WTC11 (cell line): Measurements from ENCODE around the gene GEMIN5. TPM values are rescaled to one million over a fixed set of nuclear protein-coding genes. Genes with fewer than 3 reads are reported as not detected.
"Not testable (repeated sequence)": the region's sequence is repeated elsewhere in the genome, so short reads cannot be mapped to it uniquely, and the experiment has no call there.

Source experiments
- ATAC-seq: fragments of 200-7000 bp; cut with Tn5 transposase; 2 replicates; pipeline ENCODE4 v1.10.0; 2021; ENCODE audit warnings: mild to moderate bottlenecking, moderate library complexity
- CTCF ChIA-PET: fragments of 300-600 bp; sonication (Branson Sonifier 250); formaldehyde crosslinking; loops from one replicate; lab custom pipeline; 2021; ENCODE audit warnings: antibody characterized with exemption; lab: Charles Lee
- POLR2A ChIA-PET: fragments of 350-600 bp; sonication (Branson Sonifier 250); formaldehyde crosslinking; loops from one replicate; lab custom pipeline; 2021; ENCODE audit warnings: antibody characterized with exemption; lab: Charles Lee
- DNase-seq: peaks from one replicate; pipeline ENCODE4 v3.0.0; 2021; ENCODE audit warnings: low spot score
- H3K27ac Mint-ChIP-seq: 2 replicates; pipeline ENCODE4 v1.8.0; 2021; ENCODE audit warnings: mixed read lengths
- H3K27me3 Mint-ChIP-seq: 2 replicates; pipeline ENCODE4 v1.8.0; 2021; ENCODE audit warnings: low read depth, mild to moderate bottlenecking, moderate library complexity, mixed read lengths
- H3K36me3 Mint-ChIP-seq: 2 replicates; pipeline ENCODE4 v1.8.0; 2021; ENCODE audit warnings: mixed read lengths
- H3K4me1 Mint-ChIP-seq: 2 replicates; pipeline ENCODE4 v1.8.0; 2022; ENCODE audit warnings: mixed read lengths
- H3K4me3 Mint-ChIP-seq: 2 replicates; pipeline ENCODE4 v1.8.0; 2021; ENCODE audit warnings: mild to moderate bottlenecking, moderate library complexity, mixed read lengths
- H3K9me3 Mint-ChIP-seq: 2 replicates; pipeline ENCODE4 v1.8.0; 2021; ENCODE audit warnings: mixed read lengths
- AFF4 ChIP-seq: sonication (generic); formaldehyde crosslinking; IDR thresholded peaks from 2 replicates; pipeline ENCODE4 v1.8.1; 2023; ENCODE audit warnings: mild to moderate bottlenecking, missing genetic modification reagents, borderline replicate concordance
- FOXK1 ChIP-seq: sonication (generic); formaldehyde crosslinking; IDR thresholded peaks from 2 replicates; pipeline ENCODE4 v1.8.0; 2022; ENCODE audit warnings: mild to moderate bottlenecking, moderate library complexity, missing genetic modification reagents
- FOXP1 ChIP-seq: sonication (generic); formaldehyde crosslinking; IDR thresholded peaks from 2 replicates; pipeline ENCODE4 v1.8.0; 2022; ENCODE audit warnings: missing genetic modification reagents, mild to moderate bottlenecking, moderate library complexity, borderline replicate concordance
- GABPB1 ChIP-seq: sonication (generic); formaldehyde crosslinking; IDR thresholded peaks from 2 replicates; pipeline ENCODE4 v1.8.1; 2023; ENCODE audit warnings: mild to moderate bottlenecking, missing genetic modification reagents
- MAX ChIP-seq: sonication (generic); formaldehyde crosslinking; IDR thresholded peaks from 2 replicates; pipeline ENCODE4 v1.8.0; 2022; ENCODE audit warnings: mild to moderate bottlenecking, missing genetic modification reagents
- MLX ChIP-seq: sonication (generic); formaldehyde crosslinking; IDR thresholded peaks from 2 replicates; pipeline ENCODE4 v1.8.1; 2023; ENCODE audit warnings: mild to moderate bottlenecking, missing genetic modification reagents, moderate library complexity
- NFE2L1 ChIP-seq: sonication (generic); formaldehyde crosslinking; IDR thresholded peaks from 2 replicates; pipeline ENCODE4 v1.8.1; 2023; ENCODE audit warnings: missing genetic modification reagents
- SMAD4 ChIP-seq: sonication (generic); formaldehyde crosslinking; IDR thresholded peaks from 2 replicates; pipeline ENCODE4 v1.8.0; 2022; ENCODE audit warnings: mild to moderate bottlenecking, missing genetic modification reagents
- SP1 ChIP-seq: sonication (generic); formaldehyde crosslinking; conservative IDR thresholded peaks from 2 replicates; pipeline ENCODE4 v1.8.1; 2022; ENCODE audit warnings: missing genetic modification reagents
- TEAD1 ChIP-seq: sonication (generic); formaldehyde crosslinking; IDR thresholded peaks from 2 replicates; pipeline ENCODE4 v1.8.0; 2022; ENCODE audit warnings: mild to moderate bottlenecking, missing genetic modification reagents
- USF1 ChIP-seq: sonication (generic); formaldehyde crosslinking; IDR thresholded peaks from 2 replicates; pipeline ENCODE4 v1.8.0; 2022; ENCODE audit warnings: mild to moderate bottlenecking, missing genetic modification reagents
- USF2 ChIP-seq: sonication (generic); formaldehyde crosslinking; IDR thresholded peaks from 2 replicates; pipeline ENCODE4 v1.8.1; 2023; ENCODE audit warnings: mild to moderate bottlenecking, missing genetic modification reagents, moderate library complexity
- ZNF232 ChIP-seq: sonication (generic); formaldehyde crosslinking; IDR thresholded peaks from 2 replicates; pipeline ENCODE4 v1.8.0; 2022; ENCODE audit warnings: mild to moderate bottlenecking, missing genetic modification reagents
- total RNA-seq: library from RNA; stranded (reverse); gene quantifications from 3 replicates; pipeline ENCODE4 v1.2.3, GENCODE V29; 2021

Gene GEMIN5
- total RNA-seq, 1 experiment from 2014 or later: 34.8 TPM

- TF ChIP-seq MLX: no peak
These were observed 5.5 kb upstream of the GEMIN5 start (continued) for GRCh38 chr5:154943527-154943926.

GRCh38 chr5:154940772-154941620 is 3.0 kb upstream of the GEMIN5 start, which contains the start of gene MRPL22:
MRPL22 (plus strand) TSS chr5:154941073; CDS start chr5:154941111, 38 bp downstream.
- H3K36me3 Mint-ChIP-seq: no peaks in the 10 kb centered on the region
- peak; percentile 92 for DNase-seq
- H3K27me3 Mint-ChIP-seq: peaks cover 2% of the 10 kb centered on the region; the same call in 1 of the 2 replicates
- peak within 1 kb of the TSS; percentile 97 for H3K4me3 Mint-ChIP-seq
- peak within 1 kb of the TSS; percentile 83 for H3K27ac Mint-ChIP-seq
- ChIA-PET POLR2A (no interaction called here), CTCF (no interaction called here)
- TF ChIP-seq USF2: no peak
- peak; percentile 49 for TF ChIP-seq SP1 (CRISPR knock-in tag)
- TF ChIP-seq MAX (CRISPR knock-in tag): peak; percentile 58; the same call in 1 of the 2 replicates
- TF ChIP-seq FOXK1 (CRISPR knock-in tag): peak; percentile 57
- peak; percentile 64; the same call in 1 of the 2 replicates for TF ChIP-seq FOXP1 (CRISPR knock-in tag)
- TF ChIP-seq ZNF232 (CRISPR knock-in tag): no peak
- peak; percentile 42; the same call in 1 of the 2 replicates for TF ChIP-seq NFE2L1 (CRISPR knock-in tag)
- 0 out of 2 replicates have a peak, but pooled peaks have one; percentile 42 for TF ChIP-seq GABPB1 (CRISPR knock-in tag)
- TF ChIP-seq TEAD1 (CRISPR knock-in tag): 0 out of 2 replicates have a peak, but pooled peaks have one; percentile 41
- peaks cover 16% of the 10 kb centered on the region for H3K4me1 Mint-ChIP-seq
- no peaks in the 10 kb centered on the region for H3K9me3 Mint-ChIP-seq
- peak; percentile 30 for ATAC-seq

- peak overlapping the region; percentile 97 for H3K4me3 Mint-ChIP-seq
- ChIA-PET CTCF (no interaction called here), POLR2A (no interaction called here)
- H3K27ac Mint-ChIP-seq: no peak overlapping the region
- ATAC-seq: no peak
- no peak for TF ChIP-seq SMAD4
- no peak for TF ChIP-seq USF1 (CRISPR knock-in tag)
- no peak for TF ChIP-seq AFF4 (CRISPR knock-in tag)
- DNase-seq: no peak
- peaks cover 2% of the 10 kb centered on the region; the same call in 1 of the 2 replicates for H3K27me3 Mint-ChIP-seq
- H3K36me3 Mint-ChIP-seq: peaks cover 2% of the 10 kb centered on the region
- H3K4me1 Mint-ChIP-seq: peaks cover 18% of the 10 kb centered on the region
- no peaks in the 10 kb centered on the region for H3K9me3 Mint-ChIP-seq
These were observed 2.4 kb upstream of the GEMIN5 start for GRCh38 chr5:154940375-154940771.

GRCh38 chr5:154939387-154939786 is 1.4 kb upstream of the GEMIN5 start:
- H3K27ac Mint-ChIP-seq, H3K4me3 Mint-ChIP-seq, H3K9me3 Mint-ChIP-seq, DNase-seq, ATAC-seq, POLR2A ChIA-PET, CTCF ChIA-PET, H3K27me3 Mint-ChIP-seq: not testable (repeated sequence)
- H3K36me3 Mint-ChIP-seq: peaks cover 11% of the 10 kb centered on the region
- peaks cover 19% of the 10 kb centered on the region for H3K4me1 Mint-ChIP-seq
